ENCODE data around the gene PDLIM7.

Gene PDLIM7

GRCh38 chr5:177477701-177478477, 19.5 kb downstream of the PDLIM7 start:
- H3K9ac ChIP-seq (ENCODE audit: low read length), result no peak overlapping the region
- H4K5ac ChIP-seq (ENCODE audit: low read length), result no peak overlapping the region
- H3K4me3 ChIP-seq (ENCODE audit: low read length), result no peak overlapping the region

GRCh38 chr5:177476531-177477233, 20.7 kb downstream of the PDLIM7 start:
- H4K8ac ChIP-seq (ENCODE audit: low read depth, low read length), result no peak overlapping the region
- H3K4ac ChIP-seq (ENCODE audit: low read depth, low read length), result no peak overlapping the region
- peaks cover 3% of the 10 kb centered on the region for H3K79me1 ChIP-seq (ENCODE audit: low read length)
- H3K4me2 ChIP-seq (ENCODE audit: low read length), result no peak overlapping the region
- H3K36me3 ChIP-seq (ENCODE audit: control insufficient read depth, insufficient read depth, low read length), result peaks cover 1% of the 10 kb centered on the region
- DNase-seq, result peak; percentile 65
- H2BK5ac ChIP-seq (ENCODE audit: low read length), result no peak overlapping the region
- WGBS (ENCODE audit: extremely low coverage, insufficient coverage, low lambda C conversion rate), result no CpG with 5 or more reads among the region's 18 CpGs
- no peak overlapping the region for H4K5ac ChIP-seq (ENCODE audit: low read length)
- peak overlapping the region; percentile 7 for H3K56ac ChIP-seq (ENCODE audit: low read length)
- H3K79me2 ChIP-seq (ENCODE audit: control insufficient read depth, insufficient read depth, low read length), result peaks cover 13% of the 10 kb centered on the region
- no peak overlapping the region for H3K27ac ChIP-seq (ENCODE audit: low read depth, low read length)
- no peak overlapping the region for H3K9ac ChIP-seq (ENCODE audit: low read length)
- no peak overlapping the region for H3K18ac ChIP-seq (ENCODE audit: low read length)
- no peaks in the 10 kb centered on the region for H3K27me3 ChIP-seq (ENCODE audit: insufficient read depth, low read length, poor library complexity)
- H2BK15ac ChIP-seq (replicated peaks; ENCODE audit: low read depth), result no peak overlapping the region
- H3K4me1 ChIP-seq (ENCODE audit: control insufficient read depth, low read depth, low read length), result peaks cover 11% of the 10 kb centered on the region
- H3K4me3 ChIP-seq (ENCODE audit: low read length), result no peak overlapping the region
- H3K23ac ChIP-seq (ENCODE audit: low read length), result no peak overlapping the region
- H2BK120ac ChIP-seq (ENCODE audit: low read depth, low read length), result no peak overlapping the region
- no peak overlapping the region for H2AK5ac ChIP-seq (ENCODE audit: low read length)

More at GRCh38 chr5:177477701-177478477, 19.5 kb downstream of the PDLIM7 start:
- no peak overlapping the region for H2BK120ac ChIP-seq (ENCODE audit: low read depth, low read length)
- WGBS (ENCODE audit: extremely low coverage, insufficient coverage, low lambda C conversion rate), result no CpG with 5 or more reads among the region's 13 CpGs
- peaks cover under 1% of the 10 kb centered on the region for H3K79me2 ChIP-seq (ENCODE audit: control insufficient read depth, insufficient read depth, low read length)
- no peak overlapping the region for H3K56ac ChIP-seq (ENCODE audit: low read length)
- no peaks in the 10 kb centered on the region for H3K27me3 ChIP-seq (ENCODE audit: insufficient read depth, low read length, poor library complexity)
- H3K4me2 ChIP-seq (ENCODE audit: low read length), result no peak overlapping the region
- no peak overlapping the region for H3K18ac ChIP-seq (ENCODE audit: low read length)
- H2BK15ac ChIP-seq (replicated peaks; ENCODE audit: low read depth), result no peak overlapping the region
- no peak overlapping the region for H2BK5ac ChIP-seq (ENCODE audit: low read length)
- no peak overlapping the region for H3K23ac ChIP-seq (ENCODE audit: low read length)
- H3K4me1 ChIP-seq (ENCODE audit: control insufficient read depth, low read depth, low read length), result peaks cover 6% of the 10 kb centered on the region
- no peaks in the 10 kb centered on the region for H3K79me1 ChIP-seq (ENCODE audit: low read length)
- no peak overlapping the region for H4K8ac ChIP-seq (ENCODE audit: low read depth, low read length)
- no peak for DNase-seq
- no peak overlapping the region for H3K27ac ChIP-seq (ENCODE audit: low read depth, low read length)
- H3K36me3 ChIP-seq (ENCODE audit: control insufficient read depth, insufficient read depth, low read length), result peaks cover 3% of the 10 kb centered on the region
- no peak overlapping the region for H3K4ac ChIP-seq (ENCODE audit: low read depth, low read length)
- H2AK5ac ChIP-seq (ENCODE audit: low read length), result no peak overlapping the region

- Histone ChIP-seq H3K27me3 (ENCODE audit: insufficient read depth, low read length, poor library complexity) (no peaks in the 10 kb centered on the region), H3K36me3 (ENCODE audit: control insufficient read depth, insufficient read depth, low read length) (no peaks in the 10 kb centered on the region), H3K9ac (ENCODE audit: low read length) (no peak overlapping the region), H4K5ac (ENCODE audit: low read length) (no peak overlapping the region), H3K27ac (ENCODE audit: low read depth, low read length) (no peak overlapping the region), H4K8ac (ENCODE audit: low read depth, low read length) (no peak overlapping the region), H3K4me2 (ENCODE audit: low read length) (no peak overlapping the region), H3K4ac (ENCODE audit: low read depth, low read length) (no peak overlapping the region), H2BK120ac (ENCODE audit: low read depth, low read length) (no peak overlapping the region), H3K79me2 (ENCODE audit: control insufficient read depth, insufficient read depth, low read length) (peaks cover 21% of the 10 kb centered on the region), H3K56ac (ENCODE audit: low read length) (no peak overlapping the region), H3K4me1 (ENCODE audit: control insufficient read depth, low read depth, low read length) (peaks cover 14% of the 10 kb centered on the region), H3K79me1 (ENCODE audit: low read length) (peaks cover 6% of the 10 kb centered on the region), H3K23ac (ENCODE audit: low read length) (no peak overlapping the region), H2AK5ac (ENCODE audit: low read length) (no peak overlapping the region), H3K4me3 (ENCODE audit: low read length) (no peak overlapping the region), H2BK15ac (replicated peaks; ENCODE audit: low read depth) (no peak overlapping the region), H2BK5ac (ENCODE audit: low read length) (no peak overlapping the region), H3K18ac (ENCODE audit: low read length) (no peak overlapping the region)
- no peak for DNase-seq
- WGBS (ENCODE audit: extremely low coverage, insufficient coverage, low lambda C conversion rate), result no CpG with 5 or more reads among the region's 11 CpGs
Measured at GRCh38 chr5:177475563-177476427, 21.6 kb downstream of the PDLIM7 start.

DNA sequence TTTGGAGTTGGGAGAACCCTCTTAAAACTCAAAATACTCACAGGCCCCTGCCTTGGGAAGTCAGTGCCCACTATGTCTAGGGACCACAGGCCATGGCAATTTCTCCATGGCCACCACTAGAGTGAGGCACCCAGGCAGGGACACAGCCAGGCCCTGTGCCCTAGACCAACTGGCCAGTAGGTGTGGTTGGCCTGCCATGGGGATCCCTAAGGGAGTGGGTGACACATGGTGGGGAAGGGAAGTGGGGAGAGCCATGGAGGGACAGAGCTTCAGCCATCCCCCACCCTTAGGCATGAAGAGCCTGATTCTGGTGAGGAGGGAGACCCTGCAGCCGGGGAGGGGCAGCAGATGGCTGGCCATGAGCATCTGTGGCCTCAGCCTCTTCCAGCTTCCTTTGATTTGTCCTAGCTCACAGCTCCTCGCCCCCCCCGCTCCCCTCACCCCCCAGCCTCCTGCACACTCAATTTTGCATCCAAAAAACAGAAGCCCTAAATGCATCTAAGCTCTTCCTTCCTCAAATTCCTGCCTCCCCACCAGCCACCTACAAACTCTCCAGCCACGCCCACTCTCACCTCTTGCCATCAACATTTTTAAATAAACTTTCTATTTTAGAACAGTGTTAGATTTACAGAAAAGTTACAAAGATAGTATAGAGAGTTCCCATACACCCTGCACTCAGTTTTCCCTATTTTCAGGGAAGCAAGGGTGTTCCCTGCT, 22.4 kb downstream of the PDLIM7 start:
- Histone ChIP-seq H3K4me3 (ENCODE audit: low read length) (no peak overlapping the region), H4K5ac (ENCODE audit: low read length) (no peak overlapping the region), H3K18ac (ENCODE audit: low read length) (no peak overlapping the region), H3K4ac (ENCODE audit: low read depth, low read length) (no peak overlapping the region), H3K56ac (ENCODE audit: low read length) (peak overlapping the region; percentile 37), H3K4me1 (ENCODE audit: control insufficient read depth, low read depth, low read length) (peaks cover 20% of the 10 kb centered on the region), H2BK5ac (ENCODE audit: low read length) (no peak overlapping the region), H3K27ac (ENCODE audit: low read depth, low read length) (no peak overlapping the region), H3K23ac (ENCODE audit: low read length) (no peak overlapping the region), H4K8ac (ENCODE audit: low read depth, low read length) (no peak overlapping the region), H2AK5ac (ENCODE audit: low read length) (peak overlapping the region; percentile 89), H2BK120ac (ENCODE audit: low read depth, low read length) (no peak overlapping the region), H3K79me1 (ENCODE audit: low read length) (peaks cover 13% of the 10 kb centered on the region), H3K36me3 (ENCODE audit: control insufficient read depth, insufficient read depth, low read length) (no peaks in the 10 kb centered on the region), H3K9ac (ENCODE audit: low read length) (no peak overlapping the region), H3K4me2 (ENCODE audit: low read length) (no peak overlapping the region), H3K27me3 (ENCODE audit: insufficient read depth, low read length, poor library complexity) (no peaks in the 10 kb centered on the region), H2BK15ac (replicated peaks; ENCODE audit: low read depth) (no peak overlapping the region), H3K79me2 (ENCODE audit: control insufficient read depth, insufficient read depth, low read length) (peaks cover 29% of the 10 kb centered on the region)
- no CpG with 5 or more reads among the region's 4 CpGs for WGBS (ENCODE audit: extremely low coverage, insufficient coverage, low lambda C conversion rate)
- no peak for DNase-seq

- peak overlapping the region; percentile 1 for H2AK5ac ChIP-seq (ENCODE audit: low read length)
- H2BK120ac ChIP-seq (ENCODE audit: low read depth, low read length), result no peak overlapping the region
- H3K27ac ChIP-seq (ENCODE audit: low read depth, low read length), result no peak overlapping the region
- H3K79me1 ChIP-seq (ENCODE audit: low read length), result peaks cover 20% of the 10 kb centered on the region
- no peak overlapping the region for H2BK5ac ChIP-seq (ENCODE audit: low read length)
- no peaks in the 10 kb centered on the region for H3K36me3 ChIP-seq (ENCODE audit: control insufficient read depth, insufficient read depth, low read length)
- peak; percentile 58 for DNase-seq
- no peak overlapping the region for H3K4ac ChIP-seq (ENCODE audit: low read depth, low read length)
- H3K79me2 ChIP-seq (ENCODE audit: control insufficient read depth, insufficient read depth, low read length), result peaks cover 39% of the 10 kb centered on the region
- H3K56ac ChIP-seq (ENCODE audit: low read length), result peak overlapping the region; percentile 72
- H3K4me3 ChIP-seq (ENCODE audit: low read length), result no peak overlapping the region
- H2BK15ac ChIP-seq (replicated peaks; ENCODE audit: low read depth), result no peak overlapping the region
- no peak overlapping the region for H4K8ac ChIP-seq (ENCODE audit: low read depth, low read length)
- peaks cover 24% of the 10 kb centered on the region for H3K4me1 ChIP-seq (ENCODE audit: control insufficient read depth, low read depth, low read length)
- H3K27me3 ChIP-seq (ENCODE audit: insufficient read depth, low read length, poor library complexity), result no peaks in the 10 kb centered on the region
- H3K18ac ChIP-seq (ENCODE audit: low read length), result no peak overlapping the region
- no CpG with 5 or more reads among the region's 7 CpGs for WGBS (ENCODE audit: extremely low coverage, insufficient coverage, low lambda C conversion rate)
- H3K9ac ChIP-seq (ENCODE audit: low read length), result peak overlapping the region; percentile 51
- peak overlapping the region; percentile 20 for H3K23ac ChIP-seq (ENCODE audit: low read length)
- no peak overlapping the region for H4K5ac ChIP-seq (ENCODE audit: low read length)
- peak overlapping the region; percentile 16 for H3K4me2 ChIP-seq (ENCODE audit: low read length)
Measured at GRCh38 chr5:177474002-177474476, 23.4 kb downstream of the PDLIM7 start.
